HG03457 (cell line): ENCODE data around the gene RBM33.

Experiments
- ATAC-seq: cut with Tn5 transposase; IDR thresholded peaks from one replicate; pipeline ENCODE4 v1.9.1; 2021; ENCODE audit warnings: moderate number of reproducible peaks; ENCODE audit not compliant: unreplicated experiment

RBM33 gene

DNA sequence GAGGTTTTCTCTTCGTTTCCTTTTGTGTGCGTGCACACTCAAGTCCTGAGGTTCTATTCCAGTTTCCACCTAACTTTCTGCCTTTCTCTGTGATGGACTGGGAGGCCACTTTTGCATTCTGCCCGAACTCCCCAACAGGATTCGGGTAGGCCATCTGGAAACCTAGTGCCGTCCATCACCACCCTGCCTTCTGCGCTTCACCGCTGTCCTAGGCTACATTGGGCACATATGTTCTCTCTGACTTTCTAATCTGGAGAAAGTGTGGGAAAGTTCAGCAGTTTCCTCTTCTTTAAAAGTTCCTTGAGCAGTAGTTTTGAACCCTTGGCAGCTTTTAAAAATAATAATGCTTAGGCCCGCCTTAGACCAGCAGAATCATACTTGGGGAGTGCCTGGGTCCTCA is 121.0 kb downstream of the RBM33 start:
- ATAC-seq = no peak

- ATAC-seq = no peak
Measured at GRCh38 chr7:155766386-155766785, 121.9 kb downstream of the RBM33 start.

- no peak for ATAC-seq
Measured at GRCh38 chr7:155766966-155767916, 122.8 kb downstream of the RBM33 start.

- ATAC-seq = no peak
Measured at GRCh38 chr7:155769701-155770100, 125.2 kb downstream of the RBM33 start.

DNA sequence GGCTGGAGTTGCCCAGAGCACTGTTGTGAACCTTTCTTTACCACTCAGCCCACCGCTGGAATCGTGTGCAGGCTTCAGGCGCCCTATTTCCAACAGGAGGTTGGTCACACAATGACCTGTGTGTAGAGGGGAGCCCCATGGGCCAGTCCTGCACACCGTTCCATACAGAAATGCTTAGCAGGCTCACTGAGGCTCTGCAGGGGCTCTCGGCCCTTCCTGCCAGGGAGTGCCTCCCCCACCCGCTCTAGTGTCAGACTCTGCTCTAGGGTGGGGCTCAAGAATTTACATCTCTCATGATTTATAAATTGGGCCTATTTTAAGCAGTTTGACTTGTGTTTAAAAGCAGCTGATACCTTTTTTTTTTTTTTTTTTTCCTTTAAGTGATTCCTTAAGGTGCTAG is 125.8 kb downstream of the RBM33 start:
- no peak for ATAC-seq

DNA sequence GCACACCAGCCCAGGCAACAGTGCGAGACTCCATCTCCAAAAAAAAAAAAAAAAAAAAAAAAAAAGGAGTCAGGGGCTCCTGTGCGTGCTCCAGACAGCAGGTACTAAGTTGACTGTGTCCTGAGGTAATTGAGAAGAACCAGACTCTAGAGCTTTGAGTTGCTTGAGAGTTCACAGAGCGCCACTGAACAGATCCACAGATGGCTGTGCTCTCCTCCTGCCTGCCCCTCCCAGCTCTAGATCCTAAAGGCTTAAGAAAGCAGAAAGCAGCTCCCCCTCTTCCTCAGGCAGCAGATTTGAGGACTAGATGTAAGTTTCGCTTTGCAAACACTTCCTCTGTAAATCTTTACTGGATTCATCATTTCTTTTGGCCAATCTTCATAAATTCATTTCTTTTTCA is 129.1 kb downstream of the RBM33 start:
- no peak for ATAC-seq

DNA sequence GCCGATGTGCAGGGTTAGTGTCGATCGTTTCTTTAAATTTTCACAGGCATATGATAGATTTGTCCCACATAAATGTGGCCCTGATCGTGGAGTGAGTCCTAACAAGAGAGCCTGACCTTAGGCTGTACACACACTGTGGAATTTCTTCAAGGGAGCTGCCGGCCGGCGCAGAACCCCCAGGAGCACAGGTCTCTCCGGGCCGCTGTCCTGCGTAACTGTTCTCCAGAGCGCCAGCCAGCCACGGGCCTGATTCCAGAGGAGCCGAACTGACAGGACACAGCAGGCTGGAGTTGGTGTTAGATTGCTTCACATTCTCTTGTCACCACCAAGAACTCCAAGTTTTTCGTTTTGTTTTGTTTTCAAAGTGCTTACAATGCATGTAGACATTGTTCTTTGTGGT is 130.5 kb downstream of the RBM33 start:
- ATAC-seq = no peak

GRCh38 chr7:155775691-155776090 is 131.2 kb downstream of the RBM33 start:
- no peak for ATAC-seq

- no peak for ATAC-seq
Measured at GRCh38 chr7:155776606-155777005, 132.1 kb downstream of the RBM33 start.

DNA sequence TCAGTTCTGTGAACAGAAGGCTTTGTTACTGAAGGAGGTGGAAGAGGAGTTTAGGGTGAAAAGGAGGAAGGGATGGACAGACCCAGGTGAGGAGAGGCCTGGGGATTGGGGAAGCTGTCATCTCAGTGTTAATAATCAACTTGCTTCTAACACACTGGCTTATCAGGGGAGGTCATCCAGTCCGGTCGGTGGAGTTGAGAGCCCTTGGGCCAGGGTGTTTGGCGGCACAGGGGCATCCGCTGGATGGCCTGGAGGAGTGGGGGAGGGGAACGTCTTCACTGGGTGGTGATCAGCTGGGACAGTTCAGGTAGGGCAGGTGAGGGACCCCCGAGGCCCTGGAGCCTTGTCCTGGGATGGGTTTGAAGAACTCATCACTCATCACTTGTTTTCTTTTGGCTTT is 133.9 kb downstream of the RBM33 start:
- ATAC-seq = no peak

- no peak for ATAC-seq
Measured at GRCh38 chr7:155780884-155781283, 136.4 kb downstream of the RBM33 start.

- ATAC-seq = no peak
Measured at GRCh38 chr7:155781433-155781832, 137.0 kb downstream of the RBM33 start.

- no peak for ATAC-seq
Measured at GRCh38 chr7:155782466-155782865, 138.0 kb downstream of the RBM33 start.

- ATAC-seq = no peak
Measured at GRCh38 chr7:155785536-155785935, 141.1 kb downstream of the RBM33 start.

- ATAC-seq = no peak
Measured at GRCh38 chr7:155786491-155786890, 142.0 kb downstream of the RBM33 start.

DNA sequence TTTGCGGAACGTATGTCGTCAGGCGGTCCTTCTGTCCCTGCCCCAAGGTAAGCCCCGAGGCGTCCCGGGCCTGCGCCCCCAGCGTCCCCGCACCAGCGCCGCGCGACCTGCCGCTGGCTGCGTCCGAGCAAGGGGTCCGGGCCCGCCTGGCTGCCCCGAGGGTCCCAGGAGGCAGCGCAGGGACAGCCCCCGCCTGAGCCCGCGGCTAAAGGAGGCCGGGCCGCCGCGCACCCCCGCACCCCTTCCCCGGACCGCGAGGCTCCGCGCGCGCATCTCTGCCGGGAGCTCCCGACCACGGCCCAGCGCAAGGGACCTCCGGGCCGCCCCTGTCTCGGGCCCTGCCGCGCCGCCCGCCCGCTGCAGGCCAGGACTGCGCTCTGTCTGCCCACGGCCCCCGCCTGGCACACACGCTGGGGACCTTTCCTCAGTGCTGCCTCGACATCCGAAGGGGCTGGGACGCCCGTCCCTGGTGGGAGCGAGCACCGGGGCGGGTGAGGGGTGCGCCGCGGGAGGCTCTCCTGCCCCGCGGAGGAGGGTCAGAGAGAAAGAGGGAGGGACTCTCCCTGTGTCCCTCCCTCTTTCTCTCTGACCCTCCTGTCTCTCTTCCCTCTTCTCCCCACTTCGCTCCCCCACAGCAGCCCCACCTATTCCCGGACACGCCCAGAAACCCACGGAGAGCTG is 142.8 kb downstream of the RBM33 start:
- ATAC-seq = no peak

GRCh38 chr7:155788616-155789000 is 144.1 kb downstream of the RBM33 start:
- no peak for ATAC-seq

GRCh38 chr7:155789001-155789725 is 144.7 kb downstream of the RBM33 start:
- ATAC-seq = no peak

DNA sequence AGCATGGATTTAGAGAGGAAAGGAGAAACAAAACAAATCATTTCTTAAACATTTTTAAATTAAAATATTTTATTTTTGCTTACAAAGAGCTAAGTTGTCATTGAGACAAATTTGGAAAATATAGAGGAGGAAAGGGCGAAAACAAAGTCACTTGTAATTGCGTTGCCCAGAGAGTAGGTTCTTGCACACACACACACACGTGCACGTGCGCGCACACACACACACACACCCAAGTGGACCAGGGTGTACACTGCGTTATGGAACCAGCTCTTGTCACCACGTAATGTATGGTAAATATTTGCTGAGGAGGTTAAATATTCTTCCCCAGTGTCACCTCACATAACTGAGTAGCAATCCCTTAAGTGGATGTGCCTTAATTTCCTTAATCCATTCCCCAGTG is 146.2 kb downstream of the RBM33 start:
- ATAC-seq = no peak

DNA sequence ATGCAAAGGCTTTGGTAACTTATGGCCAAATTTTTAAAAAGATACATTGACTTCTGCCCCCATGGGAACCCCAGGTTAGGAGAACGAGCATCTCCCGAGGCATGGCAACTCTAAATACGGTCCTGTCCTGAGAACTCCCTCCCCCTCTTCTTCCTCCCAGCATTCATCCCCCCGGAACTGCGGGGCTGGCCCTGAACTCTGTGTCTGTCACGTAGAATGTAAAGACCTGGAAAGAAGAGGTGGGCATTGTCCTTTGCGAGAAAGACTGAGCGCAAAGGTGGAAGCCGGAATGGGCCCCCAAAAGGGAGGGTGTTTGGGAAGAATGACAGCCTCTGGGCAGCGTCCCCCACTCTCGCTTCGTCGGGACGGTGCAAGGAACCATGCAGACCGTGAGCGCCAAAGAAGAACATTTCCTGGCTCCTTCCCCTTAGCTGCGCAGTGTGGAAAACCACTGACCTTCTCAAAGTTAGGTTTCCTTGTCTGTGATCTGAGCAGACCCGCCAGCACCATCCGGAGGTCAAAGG is 146.8 kb downstream of the RBM33 start:
- ATAC-seq = no peak

GRCh38 chr7:155791836-155792235 is 147.4 kb downstream of the RBM33 start:
- ATAC-seq = no peak
